WTC11 (cell line): Measurements from ENCODE around the gene ARHGEF17. TPM values are rescaled to one million over a fixed set of nuclear protein-coding genes. Genes with fewer than 3 reads are reported as not detected.

Experiments
- ATAC-seq: fragments of 200-7000 bp; cut with Tn5 transposase; 2 replicates; pipeline ENCODE4 v1.10.0; 2021; ENCODE audit warnings: mild to moderate bottlenecking, moderate library complexity
- CTCF ChIA-PET: fragments of 300-600 bp; sonication (Branson Sonifier 250); formaldehyde crosslinking; loops from one replicate; lab custom pipeline; 2021; ENCODE audit warnings: antibody characterized with exemption; lab: Charles Lee
- POLR2A ChIA-PET: fragments of 350-600 bp; sonication (Branson Sonifier 250); formaldehyde crosslinking; loops from one replicate; lab custom pipeline; 2021; ENCODE audit warnings: antibody characterized with exemption; lab: Charles Lee
- DNase-seq: peaks from one replicate; pipeline ENCODE4 v3.0.0; 2021; ENCODE audit warnings: low spot score
- H3K27ac Mint-ChIP-seq: 2 replicates; pipeline ENCODE4 v1.8.0; 2021; ENCODE audit warnings: mixed read lengths
- H3K27me3 Mint-ChIP-seq: 2 replicates; pipeline ENCODE4 v1.8.0; 2021; ENCODE audit warnings: low read depth, mild to moderate bottlenecking, moderate library complexity, mixed read lengths
- H3K36me3 Mint-ChIP-seq: 2 replicates; pipeline ENCODE4 v1.8.0; 2021; ENCODE audit warnings: mixed read lengths
- H3K4me1 Mint-ChIP-seq: 2 replicates; pipeline ENCODE4 v1.8.0; 2022; ENCODE audit warnings: mixed read lengths
- H3K4me3 Mint-ChIP-seq: 2 replicates; pipeline ENCODE4 v1.8.0; 2021; ENCODE audit warnings: mild to moderate bottlenecking, moderate library complexity, mixed read lengths
- H3K9me3 Mint-ChIP-seq: 2 replicates; pipeline ENCODE4 v1.8.0; 2021; ENCODE audit warnings: mixed read lengths
- FOXJ3 ChIP-seq: sonication (generic); formaldehyde crosslinking; IDR thresholded peaks from 2 replicates; pipeline ENCODE4 v1.9.0; 2021; ENCODE audit warnings: missing genetic modification reagents, mild to moderate bottlenecking, borderline replicate concordance
- FOXP1 ChIP-seq: sonication (generic); formaldehyde crosslinking; IDR thresholded peaks from 2 replicates; pipeline ENCODE4 v1.8.0; 2022; ENCODE audit warnings: missing genetic modification reagents, mild to moderate bottlenecking, moderate library complexity, borderline replicate concordance
- GABPB1 ChIP-seq: sonication (generic); formaldehyde crosslinking; IDR thresholded peaks from 2 replicates; pipeline ENCODE4 v1.8.1; 2023; ENCODE audit warnings: mild to moderate bottlenecking, missing genetic modification reagents
- GTF2I ChIP-seq: fragments of 250-450 bp; sonication (Bioruptor Pico); conservative IDR thresholded peaks from 2 replicates; pipeline ENCODE4 v1.4.0; 2021; ENCODE audit warnings: mild to moderate bottlenecking
- IRF1 ChIP-seq: sonication (generic); formaldehyde crosslinking; IDR thresholded peaks from 2 replicates; pipeline ENCODE4 v1.8.0; 2023; ENCODE audit warnings: missing genetic modification reagents
- IRF2 ChIP-seq: sonication (generic); formaldehyde crosslinking; IDR thresholded peaks from 2 replicates; pipeline ENCODE4 v1.8.0; 2022; ENCODE audit warnings: low read depth, missing genetic modification reagents, borderline replicate concordance
- JAZF1 ChIP-seq: fragments of 250-450 bp; sonication (Bioruptor Pico); IDR thresholded peaks from 2 replicates; pipeline ENCODE4 v1.9.0; 2021; ENCODE audit warnings: moderate library complexity, mild to moderate bottlenecking, inconsistent platforms
- RELA ChIP-seq: sonication (generic); formaldehyde crosslinking; IDR thresholded peaks from 2 replicates; pipeline ENCODE4 v1.8.1; 2022; ENCODE audit warnings: missing genetic modification reagents, mild to moderate bottlenecking, borderline replicate concordance
- TEAD1 ChIP-seq: sonication (generic); formaldehyde crosslinking; IDR thresholded peaks from 2 replicates; pipeline ENCODE4 v1.8.0; 2022; ENCODE audit warnings: mild to moderate bottlenecking, missing genetic modification reagents
- TEAD4 ChIP-seq: sonication (generic); formaldehyde crosslinking; IDR thresholded peaks from 2 replicates; pipeline ENCODE4 v1.8.0; 2022; ENCODE audit warnings: mild to moderate bottlenecking, missing genetic modification reagents
- TP53 ChIP-seq: sonication (generic); formaldehyde crosslinking; IDR thresholded peaks from 2 replicates; pipeline ENCODE4 v1.8.1; 2023; ENCODE audit warnings: mild to moderate bottlenecking, missing genetic modification reagents
- ZBTB43 ChIP-seq: sonication (generic); formaldehyde crosslinking; IDR thresholded peaks from 2 replicates; pipeline ENCODE4 v1.8.1; 2023; ENCODE audit warnings: mild to moderate bottlenecking, missing genetic modification reagents
- ZNF396 ChIP-seq: fragments of 250-450 bp; sonication (Bioruptor Pico); IDR thresholded peaks from 2 replicates; pipeline ENCODE4 v1.8.0; 2021; ENCODE audit warnings: mild to moderate bottlenecking, moderate library complexity, borderline replicate concordance
- ZNF423 ChIP-seq: fragments of 250-450 bp; sonication (Bioruptor Pico); IDR thresholded peaks from 2 replicates; pipeline ENCODE4 v2.1.2; 2022; ENCODE audit warnings: mild to moderate bottlenecking, moderate library complexity
- total RNA-seq: library from RNA; stranded (reverse); gene quantifications from 3 replicates; pipeline ENCODE4 v1.2.3, GENCODE V29; 2021
- TF ChIP-seq, protein P1 (sequence below): fragments of 250-450 bp; sonication (Bioruptor Pico); IDR thresholded peaks from 2 replicates; pipeline ENCODE4 v1.9.0; 2021; ENCODE audit warnings: mild to moderate bottlenecking
- TF ChIP-seq, protein P2 (sequence below): sonication (generic); formaldehyde crosslinking; IDR thresholded peaks from 2 replicates; pipeline ENCODE4 v1.8.1; 2023; ENCODE audit warnings: mild to moderate bottlenecking, missing genetic modification reagents, moderate library complexity
- TF ChIP-seq, protein P3 (sequence below): sonication (generic); formaldehyde crosslinking; IDR thresholded peaks from 2 replicates; pipeline ENCODE4 v1.8.0; 2023; ENCODE audit warnings: missing genetic modification reagents, mild to moderate bottlenecking, borderline replicate concordance
- TF ChIP-seq, protein P4 (sequence below): sonication (generic); formaldehyde crosslinking; conservative IDR thresholded peaks from 2 replicates; pipeline ENCODE4 v1.8.1; 2023; ENCODE audit warnings: mild to moderate bottlenecking, low read depth, missing genetic modification reagents, moderate library complexity

ARHGEF17 gene
- total RNA-seq, 1 experiment from 2014 or later = 18.2 TPM

DNA sequence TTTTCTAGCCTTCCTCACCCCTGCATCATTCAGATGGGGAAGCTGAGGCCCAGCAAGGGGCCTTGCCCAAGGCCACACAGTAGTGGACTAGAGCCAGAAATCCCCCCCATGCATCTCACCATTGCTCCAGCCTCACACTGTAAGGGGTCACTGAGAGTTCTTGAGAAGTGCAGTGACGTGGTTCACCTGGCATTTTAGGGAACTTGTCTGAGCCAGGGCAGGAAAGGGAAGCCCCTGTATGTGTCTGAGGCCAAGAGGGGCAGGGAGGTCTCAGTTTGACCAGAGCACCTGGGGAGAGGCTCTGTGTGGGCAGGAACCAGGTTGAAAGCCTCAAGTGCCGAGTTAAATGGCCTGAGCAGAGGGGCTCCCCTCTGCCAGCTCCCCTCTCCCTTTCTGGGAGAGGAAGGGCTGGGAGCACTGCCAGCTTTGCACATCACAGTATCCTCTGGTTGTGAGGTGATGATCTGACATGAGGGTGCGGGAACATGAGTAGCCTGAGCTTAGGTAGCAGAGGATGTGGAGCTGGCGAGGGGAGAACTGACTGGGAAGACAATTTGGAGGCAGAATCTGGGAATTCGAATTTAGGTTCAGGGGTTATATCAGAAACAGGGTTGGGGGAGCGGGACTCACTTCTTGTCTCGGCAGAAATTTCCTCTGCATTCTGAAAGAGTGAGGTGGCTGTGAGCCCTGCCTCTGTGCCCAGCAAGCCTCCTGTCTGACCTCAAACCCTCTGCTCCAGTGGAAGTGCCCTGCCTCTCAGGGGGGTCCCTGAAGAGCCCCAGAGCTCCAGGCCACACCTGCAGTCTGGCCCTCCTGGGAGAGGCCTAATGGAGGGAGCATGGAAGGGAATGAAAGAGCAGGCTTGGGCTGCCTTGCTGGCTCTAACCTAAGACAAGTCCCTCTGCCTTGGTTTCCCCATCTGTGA, 14.6 kb downstream of the ARHGEF17 start (continued):
- TF ChIP-seq, protein P1, sequence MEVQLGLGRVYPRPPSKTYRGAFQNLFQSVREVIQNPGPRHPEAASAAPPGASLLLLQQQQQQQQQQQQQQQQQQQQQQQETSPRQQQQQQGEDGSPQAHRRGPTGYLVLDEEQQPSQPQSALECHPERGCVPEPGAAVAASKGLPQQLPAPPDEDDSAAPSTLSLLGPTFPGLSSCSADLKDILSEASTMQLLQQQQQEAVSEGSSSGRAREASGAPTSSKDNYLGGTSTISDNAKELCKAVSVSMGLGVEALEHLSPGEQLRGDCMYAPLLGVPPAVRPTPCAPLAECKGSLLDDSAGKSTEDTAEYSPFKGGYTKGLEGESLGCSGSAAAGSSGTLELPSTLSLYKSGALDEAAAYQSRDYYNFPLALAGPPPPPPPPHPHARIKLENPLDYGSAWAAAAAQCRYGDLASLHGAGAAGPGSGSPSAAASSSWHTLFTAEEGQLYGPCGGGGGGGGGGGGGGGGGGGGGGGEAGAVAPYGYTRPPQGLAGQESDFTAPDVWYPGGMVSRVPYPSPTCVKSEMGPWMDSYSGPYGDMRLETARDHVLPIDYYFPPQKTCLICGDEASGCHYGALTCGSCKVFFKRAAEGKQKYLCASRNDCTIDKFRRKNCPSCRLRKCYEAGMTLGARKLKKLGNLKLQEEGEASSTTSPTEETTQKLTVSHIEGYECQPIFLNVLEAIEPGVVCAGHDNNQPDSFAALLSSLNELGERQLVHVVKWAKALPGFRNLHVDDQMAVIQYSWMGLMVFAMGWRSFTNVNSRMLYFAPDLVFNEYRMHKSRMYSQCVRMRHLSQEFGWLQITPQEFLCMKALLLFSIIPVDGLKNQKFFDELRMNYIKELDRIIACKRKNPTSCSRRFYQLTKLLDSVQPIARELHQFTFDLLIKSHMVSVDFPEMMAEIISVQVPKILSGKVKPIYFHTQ (CRISPR knock-in tag) = no peak

GRCh38 chr11:73323464-73323863, 15.4 kb downstream of the ARHGEF17 start:
- H3K4me1 Mint-ChIP-seq = peaks cover 42% of the 10 kb centered on the region

More at GRCh38 chr11:73323464-73323863, 15.4 kb downstream of the ARHGEF17 start:
- ChIA-PET CTCF (interaction anchor here (0.5 to 5.1 kb wide), 17 partner anchors 9 to 336 kb away, joined by 3 to 49 read pairs (median 6); partner anchors contain the start of gene ARHGEF17), POLR2A (interaction anchor here (0.7 to 2.1 kb wide), 3 partner anchors 14 to 32 kb away, joined by 3 to 7 read pairs (median 5); partner anchors contain the start of gene ARHGEF17)
- DNase-seq (peak; percentile 84), ATAC-seq (peak; percentile 90)
- H3K9me3 Mint-ChIP-seq = no peaks in the 10 kb centered on the region
- no peak overlapping the region for H3K4me3 Mint-ChIP-seq
- H3K36me3 Mint-ChIP-seq = no peaks in the 10 kb centered on the region
- no peak for TF ChIP-seq TP53 (CRISPR knock-in tag)
- no peak for TF ChIP-seq IRF1 (CRISPR knock-in tag)
- TF ChIP-seq FOXP1 (CRISPR knock-in tag) = no peak
- TF ChIP-seq TEAD1 (CRISPR knock-in tag) = no peak
- TF ChIP-seq GABPB1 (CRISPR knock-in tag) = no peak
- no peak for TF ChIP-seq JAZF1 (CRISPR knock-in tag)
- TF ChIP-seq ZBTB43 (CRISPR knock-in tag) = no peak
- TF ChIP-seq, protein P2, sequence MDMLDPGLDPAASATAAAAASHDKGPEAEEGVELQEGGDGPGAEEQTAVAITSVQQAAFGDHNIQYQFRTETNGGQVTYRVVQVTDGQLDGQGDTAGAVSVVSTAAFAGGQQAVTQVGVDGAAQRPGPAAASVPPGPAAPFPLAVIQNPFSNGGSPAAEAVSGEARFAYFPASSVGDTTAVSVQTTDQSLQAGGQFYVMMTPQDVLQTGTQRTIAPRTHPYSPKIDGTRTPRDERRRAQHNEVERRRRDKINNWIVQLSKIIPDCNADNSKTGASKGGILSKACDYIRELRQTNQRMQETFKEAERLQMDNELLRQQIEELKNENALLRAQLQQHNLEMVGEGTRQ (CRISPR knock-in tag) = no peak
- TF ChIP-seq, protein P3, sequence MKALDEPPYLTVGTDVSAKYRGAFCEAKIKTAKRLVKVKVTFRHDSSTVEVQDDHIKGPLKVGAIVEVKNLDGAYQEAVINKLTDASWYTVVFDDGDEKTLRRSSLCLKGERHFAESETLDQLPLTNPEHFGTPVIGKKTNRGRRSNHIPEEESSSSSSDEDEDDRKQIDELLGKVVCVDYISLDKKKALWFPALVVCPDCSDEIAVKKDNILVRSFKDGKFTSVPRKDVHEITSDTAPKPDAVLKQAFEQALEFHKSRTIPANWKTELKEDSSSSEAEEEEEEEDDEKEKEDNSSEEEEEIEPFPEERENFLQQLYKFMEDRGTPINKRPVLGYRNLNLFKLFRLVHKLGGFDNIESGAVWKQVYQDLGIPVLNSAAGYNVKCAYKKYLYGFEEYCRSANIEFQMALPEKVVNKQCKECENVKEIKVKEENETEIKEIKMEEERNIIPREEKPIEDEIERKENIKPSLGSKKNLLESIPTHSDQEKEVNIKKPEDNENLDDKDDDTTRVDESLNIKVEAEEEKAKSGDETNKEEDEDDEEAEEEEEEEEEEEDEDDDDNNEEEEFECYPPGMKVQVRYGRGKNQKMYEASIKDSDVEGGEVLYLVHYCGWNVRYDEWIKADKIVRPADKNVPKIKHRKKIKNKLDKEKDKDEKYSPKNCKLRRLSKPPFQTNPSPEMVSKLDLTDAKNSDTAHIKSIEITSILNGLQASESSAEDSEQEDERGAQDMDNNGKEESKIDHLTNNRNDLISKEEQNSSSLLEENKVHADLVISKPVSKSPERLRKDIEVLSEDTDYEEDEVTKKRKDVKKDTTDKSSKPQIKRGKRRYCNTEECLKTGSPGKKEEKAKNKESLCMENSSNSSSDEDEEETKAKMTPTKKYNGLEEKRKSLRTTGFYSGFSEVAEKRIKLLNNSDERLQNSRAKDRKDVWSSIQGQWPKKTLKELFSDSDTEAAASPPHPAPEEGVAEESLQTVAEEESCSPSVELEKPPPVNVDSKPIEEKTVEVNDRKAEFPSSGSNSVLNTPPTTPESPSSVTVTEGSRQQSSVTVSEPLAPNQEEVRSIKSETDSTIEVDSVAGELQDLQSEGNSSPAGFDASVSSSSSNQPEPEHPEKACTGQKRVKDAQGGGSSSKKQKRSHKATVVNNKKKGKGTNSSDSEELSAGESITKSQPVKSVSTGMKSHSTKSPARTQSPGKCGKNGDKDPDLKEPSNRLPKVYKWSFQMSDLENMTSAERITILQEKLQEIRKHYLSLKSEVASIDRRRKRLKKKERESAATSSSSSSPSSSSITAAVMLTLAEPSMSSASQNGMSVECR (CRISPR knock-in tag) = no peak
- no peak for TF ChIP-seq ZNF396 (CRISPR knock-in tag)
- TF ChIP-seq FOXJ3 (CRISPR knock-in tag) = no peak
- no peak for TF ChIP-seq TEAD4
- TF ChIP-seq RELA (CRISPR knock-in tag) = no peak
- TF ChIP-seq IRF2 (CRISPR knock-in tag) = no peak
- TF ChIP-seq, protein P4, sequence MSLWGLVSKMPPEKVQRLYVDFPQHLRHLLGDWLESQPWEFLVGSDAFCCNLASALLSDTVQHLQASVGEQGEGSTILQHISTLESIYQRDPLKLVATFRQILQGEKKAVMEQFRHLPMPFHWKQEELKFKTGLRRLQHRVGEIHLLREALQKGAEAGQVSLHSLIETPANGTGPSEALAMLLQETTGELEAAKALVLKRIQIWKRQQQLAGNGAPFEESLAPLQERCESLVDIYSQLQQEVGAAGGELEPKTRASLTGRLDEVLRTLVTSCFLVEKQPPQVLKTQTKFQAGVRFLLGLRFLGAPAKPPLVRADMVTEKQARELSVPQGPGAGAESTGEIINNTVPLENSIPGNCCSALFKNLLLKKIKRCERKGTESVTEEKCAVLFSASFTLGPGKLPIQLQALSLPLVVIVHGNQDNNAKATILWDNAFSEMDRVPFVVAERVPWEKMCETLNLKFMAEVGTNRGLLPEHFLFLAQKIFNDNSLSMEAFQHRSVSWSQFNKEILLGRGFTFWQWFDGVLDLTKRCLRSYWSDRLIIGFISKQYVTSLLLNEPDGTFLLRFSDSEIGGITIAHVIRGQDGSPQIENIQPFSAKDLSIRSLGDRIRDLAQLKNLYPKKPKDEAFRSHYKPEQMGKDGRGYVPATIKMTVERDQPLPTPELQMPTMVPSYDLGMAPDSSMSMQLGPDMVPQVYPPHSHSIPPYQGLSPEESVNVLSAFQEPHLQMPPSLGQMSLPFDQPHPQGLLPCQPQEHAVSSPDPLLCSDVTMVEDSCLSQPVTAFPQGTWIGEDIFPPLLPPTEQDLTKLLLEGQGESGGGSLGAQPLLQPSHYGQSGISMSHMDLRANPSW = no peak
- no peak for TF ChIP-seq GTF2I
- no peak for TF ChIP-seq ZNF423 (CRISPR knock-in tag)
- TF ChIP-seq, all 79 proteins: peak for 0
- Mint-ChIP-seq H3K27me3 (peaks cover 11% of the 10 kb centered on the region), H3K27ac (no peak overlapping the region)
